Type B pancreatic cell (in vitro differentiated cells): Measurements from ENCODE around the gene TRAP1. TPM values are rescaled to one million over a fixed set of nuclear protein-coding genes. Genes with fewer than 3 reads are reported as not detected.

Experiments
- DNase-seq: peaks from one replicate; pipeline ENCODE4 v3.0.0; 2021; ENCODE audit warnings: mixed read lengths; ENCODE audit not compliant: unreplicated experiment; ENCODE audit errors: extremely low spot score
- H3K27ac Mint-ChIP-seq: 2 replicates; pipeline ENCODE4 v1.8.0; 2021; ENCODE audit warnings: mild to moderate bottlenecking, mixed read lengths
- H3K27me3 Mint-ChIP-seq: 2 replicates; pipeline ENCODE4 v1.8.0; 2021; ENCODE audit warnings: mixed read lengths
- H3K36me3 Mint-ChIP-seq: 2 replicates; pipeline ENCODE4 v1.8.0; 2021; ENCODE audit warnings: mixed read lengths
- H3K4me1 Mint-ChIP-seq: one replicate; pipeline ENCODE4 v1.8.0; 2021; ENCODE audit warnings: mixed read lengths; ENCODE audit not compliant: unreplicated experiment
- H3K4me3 Mint-ChIP-seq: 2 replicates; pipeline ENCODE4 v1.8.0; 2021; ENCODE audit warnings: mild to moderate bottlenecking, mixed read lengths
- H3K9me3 Mint-ChIP-seq: 2 replicates; pipeline ENCODE4 v1.8.0; 2021; ENCODE audit warnings: mixed read lengths
- CTCF ChIP-seq: fragments of 200-600 bp; sonication (generic); conservative IDR thresholded peaks from 2 replicates; pipeline ENCODE4 v1.5.0; 2021; ENCODE audit warnings: antibody characterized with exemption, mild to moderate bottlenecking
- total RNA-seq: library from RNA; stranded (reverse); gene quantifications from 2 replicates; pipeline ENCODE4 v1.2.1, GENCODE V29; 2021; ENCODE audit warnings: low replicate concordance

The TRAP1 gene
- total RNA-seq, 1 donor from 2014 or later = 138 TPM

DNA sequence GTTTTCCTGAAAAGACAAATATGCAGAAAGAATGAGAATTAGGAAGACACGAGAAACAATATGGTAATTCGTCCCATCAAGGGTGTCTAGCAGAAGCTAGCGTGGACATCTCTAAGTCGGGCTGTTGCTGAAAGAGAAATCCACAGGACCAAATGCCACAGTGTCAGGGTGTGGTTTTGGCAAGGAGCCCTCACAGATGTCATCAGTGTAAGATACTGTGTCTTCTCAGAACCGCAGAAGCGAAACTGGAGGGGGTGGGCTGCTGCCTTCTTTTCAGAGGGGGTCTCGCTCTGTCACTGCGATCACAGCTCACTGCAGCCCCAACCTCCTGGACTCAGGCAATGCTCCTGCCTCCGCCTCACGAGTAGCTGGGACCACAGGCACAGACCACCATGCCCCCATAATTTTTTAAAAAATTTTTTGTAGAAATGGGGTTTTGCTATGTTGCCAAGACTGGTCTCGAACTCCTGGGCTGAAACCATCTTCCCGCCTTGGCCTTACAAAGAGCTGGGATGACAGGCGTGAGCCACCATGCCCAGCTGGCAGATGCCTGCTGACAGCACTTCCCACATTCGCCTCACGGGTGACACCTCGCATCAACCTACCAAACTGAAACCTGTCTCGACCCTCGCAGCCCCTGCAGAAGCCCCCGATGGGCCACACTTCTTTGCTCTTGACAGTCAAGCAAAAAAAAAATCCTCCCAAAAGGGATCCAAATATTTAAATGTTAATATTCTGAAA lies 26.2 kb downstream of the TRAP1 start:
- Mint-ChIP-seq H3K27me3 (no peaks in the 10 kb centered on the region), H3K9me3 (no peaks in the 10 kb centered on the region), H3K27ac (peak overlapping the region; percentile 89), H3K4me1 (peaks cover 24% of the 10 kb centered on the region), H3K36me3 (peaks cover 12% of the 10 kb centered on the region), H3K4me3 (peak overlapping the region; percentile 48)
- no peak for DNase-seq
- no peak for TF ChIP-seq CTCF

- Mint-ChIP-seq H3K36me3 (peaks cover 12% of the 10 kb centered on the region), H3K4me1 (peaks cover 17% of the 10 kb centered on the region), H3K27ac (peak overlapping the region; percentile 89), H3K27me3 (no peaks in the 10 kb centered on the region), H3K9me3 (no peaks in the 10 kb centered on the region), H3K4me3 (peak overlapping the region; percentile 48)
- DNase-seq = peak; percentile 92
- TF ChIP-seq CTCF = peak; percentile 98
Measured at GRCh38 chr16:3690470-3690928, 26.8 kb downstream of the TRAP1 start.

DNA sequence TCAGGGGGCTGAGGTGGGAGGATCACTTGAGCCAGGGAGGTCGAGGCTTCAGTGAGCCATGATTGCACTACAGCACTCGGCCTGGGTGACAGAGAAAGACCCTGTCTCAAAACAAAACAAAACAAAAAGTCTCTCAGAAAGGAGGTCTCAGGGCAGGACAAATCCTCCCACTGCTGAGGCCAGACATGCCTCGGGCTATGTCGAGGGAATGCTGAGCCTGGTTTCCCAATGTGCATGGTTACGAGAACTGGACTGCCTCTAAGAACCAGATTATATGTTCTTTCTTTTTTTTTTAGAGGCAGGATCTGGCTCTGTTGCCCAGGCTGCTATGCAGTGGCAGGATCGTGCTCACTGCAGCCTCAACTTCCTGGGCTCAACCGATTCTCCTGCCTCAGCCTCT lies 27.6 kb downstream of the TRAP1 start:
- H3K27me3 Mint-ChIP-seq = no peaks in the 10 kb centered on the region
- no peak for DNase-seq
- H3K27ac Mint-ChIP-seq = no peak overlapping the region
- no peaks in the 10 kb centered on the region for H3K9me3 Mint-ChIP-seq
- H3K4me1 Mint-ChIP-seq = peaks cover 9% of the 10 kb centered on the region
- no peak overlapping the region for H3K4me3 Mint-ChIP-seq
- TF ChIP-seq CTCF = no peak
- peaks cover 14% of the 10 kb centered on the region for H3K36me3 Mint-ChIP-seq

- no peak for DNase-seq
- Mint-ChIP-seq H3K4me3 (no peak overlapping the region), H3K27ac (no peak overlapping the region), H3K4me1 (peaks cover 8% of the 10 kb centered on the region), H3K36me3 (peaks cover 20% of the 10 kb centered on the region), H3K27me3 (no peaks in the 10 kb centered on the region), H3K9me3 (no peaks in the 10 kb centered on the region)
- TF ChIP-seq CTCF = no peak
Measured at GRCh38 chr16:3687792-3688191, 29.5 kb downstream of the TRAP1 start.

DNA sequence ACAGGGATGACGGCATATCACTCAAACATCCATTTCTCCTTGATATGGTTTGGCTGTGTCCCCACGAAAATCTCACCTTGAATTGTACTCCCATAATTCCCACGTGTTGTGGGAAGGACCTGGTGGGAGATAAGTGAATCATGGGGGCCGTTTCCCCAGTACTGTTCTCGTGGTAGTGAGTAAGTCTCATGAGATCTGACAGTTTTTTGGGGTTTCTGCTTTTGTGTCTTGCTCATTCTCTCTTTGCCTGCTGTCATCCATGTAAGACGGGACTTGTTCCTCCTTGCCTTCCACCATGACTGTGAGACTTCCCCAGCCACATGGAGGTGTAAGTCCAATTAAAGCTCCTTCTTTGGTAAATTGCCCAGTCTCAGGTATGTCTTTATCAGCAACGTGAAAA lies 30.3 kb downstream of the TRAP1 start:
- DNase-seq = no peak
- H3K4me1 Mint-ChIP-seq = peaks cover 8% of the 10 kb centered on the region
- H3K27me3 Mint-ChIP-seq = no peaks in the 10 kb centered on the region
- H3K9me3 Mint-ChIP-seq = no peaks in the 10 kb centered on the region
- H3K4me3 Mint-ChIP-seq = no peak overlapping the region
- H3K27ac Mint-ChIP-seq = no peak overlapping the region
- no peak for TF ChIP-seq CTCF
- peaks cover 24% of the 10 kb centered on the region for H3K36me3 Mint-ChIP-seq
